H9 (cell line): Measurements from ENCODE around the gene MARS1. TPM values are rescaled to one million over a fixed set of nuclear protein-coding genes. Genes with fewer than 3 reads are reported as not detected.

ENCODE experiments used
- DNase-seq: peaks from one replicate; pipeline ENCODE4 v3.0.0-alpha.2; 2017
- H2AFZ ChIP-seq: one replicate; pipeline ENCODE4 v1.6.1; 2013; ENCODE audit warnings: mild to moderate bottlenecking, low read length, control low read depth, moderate library complexity
- H2AK5ac ChIP-seq: 2 replicates; pipeline ENCODE4 v1.6.1; 2013; ENCODE audit warnings: low read length, control low read depth, mixed read lengths; ENCODE audit not compliant: insufficient read length
- H2BK120ac ChIP-seq: one replicate; pipeline ENCODE4 v1.6.1; 2013; ENCODE audit warnings: low read depth, mild to moderate bottlenecking, low read length, control low read depth, inconsistent platforms; ENCODE audit not compliant: poor library complexity, severe bottlenecking
- H2BK12ac ChIP-seq: 2 replicates; pipeline ENCODE4 v1.6.1; 2013; ENCODE audit warnings: low read length, control low read depth, mixed read lengths, low read depth; ENCODE audit not compliant: insufficient read length
- H2BK15ac ChIP-seq: 2 replicates; pipeline ENCODE4 v1.6.1; 2013; ENCODE audit warnings: low read depth, low read length, control low read depth
- H2BK20ac ChIP-seq: one replicate; pipeline ENCODE4 v1.6.1; 2013; ENCODE audit warnings: low read depth, mild to moderate bottlenecking, low read length, control low read depth, inconsistent platforms; ENCODE audit not compliant: poor library complexity, severe bottlenecking
- H2BK5ac ChIP-seq: 2 replicates; pipeline ENCODE4 v1.6.1; 2013; ENCODE audit warnings: low read length, control low read depth, mixed read lengths; ENCODE audit not compliant: insufficient read length
- H3K14ac ChIP-seq: 2 replicates; pipeline ENCODE4 v1.6.1; 2013; ENCODE audit warnings: low read length, control low read depth; ENCODE audit not compliant: insufficient read depth
- H3K18ac ChIP-seq: 2 replicates; pipeline ENCODE4 v1.6.1; 2013; ENCODE audit warnings: low read depth, mild to moderate bottlenecking, mixed read lengths, low read length, control low read depth; ENCODE audit not compliant: insufficient read length
- H3K23ac ChIP-seq: 2 replicates; pipeline ENCODE4 v1.6.1; 2013; ENCODE audit warnings: low read length, control low read depth, mixed read lengths, low read depth; ENCODE audit not compliant: insufficient read length
- H3K23me2 ChIP-seq: 2 replicates; pipeline ENCODE4 v1.6.1; 2013; ENCODE audit warnings: low read depth, mild to moderate bottlenecking, mixed read lengths, low read length, control low read depth; ENCODE audit not compliant: insufficient read length, poor library complexity, severe bottlenecking
- H3K27ac ChIP-seq: 2 replicates; pipeline ENCODE4 v1.5.1; 2013; ENCODE audit warnings: low read length, control low read depth, mixed read lengths, low read depth; ENCODE audit not compliant: insufficient read length
- H3K27me3 ChIP-seq: 2 replicates; pipeline ENCODE4 v1.6.1; 2013; ENCODE audit warnings: low read length, control low read depth, inconsistent platforms; ENCODE audit not compliant: insufficient read depth
- H3K4ac ChIP-seq: 2 replicates; pipeline ENCODE4 v1.6.1; 2013; ENCODE audit warnings: low read depth, mild to moderate bottlenecking, control low read depth, inconsistent platforms, low read length, moderate library complexity
- H3K4me1 ChIP-seq: 2 replicates; pipeline ENCODE4 v1.6.1; 2013; ENCODE audit warnings: low read length, control low read depth, inconsistent platforms; ENCODE audit not compliant: insufficient read depth
- H3K4me2 ChIP-seq: 2 replicates; pipeline ENCODE4 v1.6.1; 2013; ENCODE audit warnings: low read length, control low read depth, mixed read lengths; ENCODE audit not compliant: insufficient read length, insufficient read depth
- H3K56ac ChIP-seq: 2 replicates; pipeline ENCODE4 v1.6.1; 2013; ENCODE audit warnings: low read depth, mild to moderate bottlenecking, mixed read lengths, low read length, control low read depth; ENCODE audit not compliant: insufficient read length
- H3K79me1 ChIP-seq: 2 replicates; pipeline ENCODE4 v1.6.1; 2013; ENCODE audit warnings: low read depth, mild to moderate bottlenecking, moderate library complexity, low read length, control low read depth, inconsistent platforms; ENCODE audit not compliant: insufficient read depth, poor library complexity, severe bottlenecking
- H3K79me2 ChIP-seq: 2 replicates; pipeline ENCODE4 v1.6.1; 2013; ENCODE audit warnings: low read length, control low read depth, inconsistent platforms; ENCODE audit not compliant: insufficient read depth
- H3K9ac ChIP-seq: 2 replicates; pipeline ENCODE4 v1.6.1; 2013; ENCODE audit warnings: low read length, control low read depth, mixed read lengths; ENCODE audit not compliant: insufficient read length; ENCODE audit errors: extremely low read depth
- H3K9me3 ChIP-seq: one replicate; pipeline ENCODE4 v1.6.1; 2013; ENCODE audit warnings: low read depth, low read length, inconsistent platforms; ENCODE audit not compliant: control insufficient read depth
- H3T11ph ChIP-seq: one replicate; pipeline ENCODE4 v1.6.1; 2013; ENCODE audit warnings: mild to moderate bottlenecking, low read length, control low read depth, inconsistent platforms
- H4K20me1 ChIP-seq: one replicate; pipeline ENCODE4 v1.6.1; 2013; ENCODE audit not compliant: control insufficient read depth, insufficient read length, insufficient read depth
- H4K5ac ChIP-seq: 2 replicates; pipeline ENCODE4 v1.6.1; 2013; ENCODE audit warnings: low read depth, mild to moderate bottlenecking, mixed read lengths, low read length, control low read depth; ENCODE audit not compliant: insufficient read length
- H4K8ac ChIP-seq: replicated peaks from 2 replicates; pipeline ENCODE4 v1.6.1; 2013; ENCODE audit warnings: low read length, control low read depth, mixed read lengths, low read depth; ENCODE audit not compliant: insufficient read length
- H4K91ac ChIP-seq: 2 replicates; pipeline ENCODE4 v1.6.1; 2013; ENCODE audit warnings: low read depth, mild to moderate bottlenecking, moderate library complexity, mixed read lengths, low read length, control low read depth; ENCODE audit not compliant: insufficient read length
- H3K27ac Mint-ChIP-seq, 3 experiments: 2 replicates in 2 of 3; 3 replicates in 1 of 3; pipeline ENCODE4 v1.8.0; 2020 to 2021; ENCODE audit warnings: mixed read lengths in 3 of 3, mild to moderate bottlenecking in 1 of 3, moderate library complexity in 1 of 3
- H3K27me3 Mint-ChIP-seq: 2 replicates; pipeline ENCODE4 v1.8.0; 2021; ENCODE audit warnings: low read depth, mild to moderate bottlenecking, moderate library complexity, mixed read lengths
- H3K36me3 Mint-ChIP-seq, 3 experiments: 2 replicates in 2 of 3; 3 replicates in 1 of 3; pipeline ENCODE4 v1.8.0; 2020 to 2021; ENCODE audit warnings: low read depth in 3 of 3, mixed read lengths in 3 of 3; ENCODE audit not compliant: insufficient read depth in 1 of 3
- H3K4me1 Mint-ChIP-seq, 2 experiments: 2 replicates each; pipeline ENCODE4 v1.8.0; 2020; ENCODE audit warnings: mixed read lengths in 2 of 2
- H3K4me3 Mint-ChIP-seq, 2 experiments: 2 replicates in 1 of 2; 3 replicates in 1 of 2; pipeline ENCODE4 v1.8.0; 2020 to 2021; ENCODE audit warnings: mild to moderate bottlenecking in 2 of 2, mixed read lengths in 2 of 2, moderate library complexity in 1 of 2
- H3K9me3 Mint-ChIP-seq, 2 experiments: 2 replicates in 1 of 2; 3 replicates in 1 of 2; pipeline ENCODE4 v1.8.0; 2020; ENCODE audit warnings: mild to moderate bottlenecking in 2 of 2, mixed read lengths in 2 of 2, moderate library complexity in 1 of 2
- WGBS: extraction: QIAGEN DNeasy Blood & Tissue Kit; methylation state at CpG from one replicate; pipeline ENCODE4 v1.1.7; 2013; ENCODE audit warnings: missing lambda C conversion rate, low lambda C conversion rate, mixed read lengths; ENCODE audit not compliant: insufficient read length; ENCODE audit errors: extremely low coverage; 5-methylcytosine and 5-hydroxymethylcytosine counted together
- total RNA-seq: library from RNA; stranded (reverse); gene quantifications from 2 replicates; pipeline ENCODE4 v1.2.1, GENCODE V29; 2021
- TF ChIP-seq, protein P1 (sequence below): fragments of 200-600 bp; sonication (generic); conservative IDR thresholded peaks from 3 replicates; pipeline ENCODE4 v1.8.0; 2021; ENCODE audit warnings: antibody characterized with exemption, mild to moderate bottlenecking

Gene MARS1
- total RNA-seq, 1 experiment from 2014 or later = 368 TPM

DNA sequence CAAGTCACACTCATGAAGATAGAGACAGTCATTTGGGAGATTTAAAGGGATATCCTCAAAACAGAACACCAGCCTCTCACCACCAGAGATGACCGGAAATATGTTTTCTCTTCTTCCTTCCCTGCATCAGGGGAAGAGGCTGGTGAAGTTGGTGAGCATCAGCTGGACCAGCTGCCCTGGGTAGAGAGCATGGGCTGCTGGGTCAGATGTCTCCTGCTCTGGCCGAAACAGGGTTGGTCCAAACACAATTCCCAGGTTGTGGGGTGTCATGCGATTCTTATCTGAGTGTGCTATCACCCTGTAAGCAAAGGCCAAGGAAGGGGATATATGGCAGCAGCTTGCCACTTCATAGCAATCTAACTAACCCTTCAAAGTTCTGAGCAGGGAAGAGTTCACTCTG is 15.5 kb upstream of the MARS1 start:
- Mint-ChIP-seq H3K9me3 (no peaks in the 10 kb centered on the region), H3K27me3 (peaks cover 67% of the 10 kb centered on the region), H3K4me3 (no peak overlapping the region), H3K4me1 (peaks cover 13 to 14% of the 10 kb centered on the region in 2 experiments), H3K27ac (no peak overlapping the region; a peak in 1 of 7 replicates), H3K36me3 (peaks cover 0 to 14% (median 5%) of the 10 kb centered on the region in 3 experiments; a peak in 4 of 7 replicates)
- WGBS = no CpG with 5 or more reads among the region's 3 CpGs
- Histone ChIP-seq H2AFZ (no peak overlapping the region), H3K18ac (no peak overlapping the region), H2BK20ac (no peak overlapping the region), H2AK5ac (no peak overlapping the region), H3K9ac (no peak overlapping the region), H4K20me1 (no peaks in the 10 kb centered on the region), H3K79me1 (no peaks in the 10 kb centered on the region), H3K4me1 (no peaks in the 10 kb centered on the region; the same call in 1 of the 2 replicates), H4K5ac (no peak overlapping the region), H2BK12ac (no peak overlapping the region), H3K14ac (no peak overlapping the region), H3K9me3 (no peaks in the 10 kb centered on the region), H3K4me2 (no peak overlapping the region), H3K27ac (no peak overlapping the region), H2BK120ac (no peak overlapping the region), H3K27me3 (peaks cover 37% of the 10 kb centered on the region), H3K23ac (no peak overlapping the region), H4K8ac (no peak overlapping the region), H3K56ac (no peak overlapping the region), H3K23me2 (peaks cover 15% of the 10 kb centered on the region), H3K79me2 (no peaks in the 10 kb centered on the region), H3T11ph (no peak overlapping the region), H2BK5ac (no peak overlapping the region), H4K91ac (no peak overlapping the region), H2BK15ac (no peak overlapping the region), H3K4ac (no peak overlapping the region)
- DNase-seq = no peak
- TF ChIP-seq, protein P1, sequence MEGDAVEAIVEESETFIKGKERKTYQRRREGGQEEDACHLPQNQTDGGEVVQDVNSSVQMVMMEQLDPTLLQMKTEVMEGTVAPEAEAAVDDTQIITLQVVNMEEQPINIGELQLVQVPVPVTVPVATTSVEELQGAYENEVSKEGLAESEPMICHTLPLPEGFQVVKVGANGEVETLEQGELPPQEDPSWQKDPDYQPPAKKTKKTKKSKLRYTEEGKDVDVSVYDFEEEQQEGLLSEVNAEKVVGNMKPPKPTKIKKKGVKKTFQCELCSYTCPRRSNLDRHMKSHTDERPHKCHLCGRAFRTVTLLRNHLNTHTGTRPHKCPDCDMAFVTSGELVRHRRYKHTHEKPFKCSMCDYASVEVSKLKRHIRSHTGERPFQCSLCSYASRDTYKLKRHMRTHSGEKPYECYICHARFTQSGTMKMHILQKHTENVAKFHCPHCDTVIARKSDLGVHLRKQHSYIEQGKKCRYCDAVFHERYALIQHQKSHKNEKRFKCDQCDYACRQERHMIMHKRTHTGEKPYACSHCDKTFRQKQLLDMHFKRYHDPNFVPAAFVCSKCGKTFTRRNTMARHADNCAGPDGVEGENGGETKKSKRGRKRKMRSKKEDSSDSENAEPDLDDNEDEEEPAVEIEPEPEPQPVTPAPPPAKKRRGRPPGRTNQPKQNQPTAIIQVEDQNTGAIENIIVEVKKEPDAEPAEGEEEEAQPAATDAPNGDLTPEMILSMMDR = no peak
